Testis (tissue), 2 donors: ENCODE measurements around the gene PWWP2B.

Experiments
- CTCF ChIP-seq, 3 experiments: fragments of 450-650 bp in 2 of 3; fragments of 200-600 bp in 1 of 3; sonication (generic) in 1 of 3; IDR thresholded peaks; one replicate each; pipeline ENCODE4 v1.5.1; 2016 to 2019; ENCODE audit warnings: antibody characterized with exemption in 3 of 3, mild to moderate bottlenecking in 2 of 3, moderate library complexity in 1 of 3
- POLR2A ChIP-seq: fragments of 450-650 bp; IDR thresholded peaks from one replicate; pipeline ENCODE4 v1.6.1; 2017; ENCODE audit warnings: antibody characterized with exemption, mild to moderate bottlenecking, moderate library complexity

- TF ChIP-seq CTCF (IDR thresholded peaks at IDR 0.05) (no peak), POLR2A (no peak)
These were observed 39.9 kb downstream of the PWWP2B start for GRCh38 chr10:132436861-132437410.
